Neural cell (in vitro differentiated cells): ENCODE results near the gene LRRC34.

Experiments used
- EP300 ChIP-seq: fragments of 450-650 bp; conservative IDR thresholded peaks from 2 replicates; pipeline ENCODE4 v1.6.1; 2014; ENCODE audit warnings: antibody characterized with exemption, mild to moderate bottlenecking, moderate library complexity; ENCODE audit not compliant: poor library complexity, severe bottlenecking
- MXI1 ChIP-seq: fragments of 450-650 bp; conservative IDR thresholded peaks from 2 replicates; pipeline ENCODE4 v1.6.1; 2014; ENCODE audit warnings: antibody characterized with exemption, mild to moderate bottlenecking; ENCODE audit not compliant: poor library complexity, severe bottlenecking
- TF ChIP-seq, protein P1 (sequence below): fragments of 450-650 bp; IDR thresholded peaks from 2 replicates; pipeline ENCODE4 v1.5.1; 2014; ENCODE audit warnings: antibody characterized with exemption, mild to moderate bottlenecking, moderate library complexity; ENCODE audit not compliant: poor library complexity, severe bottlenecking

DNA sequence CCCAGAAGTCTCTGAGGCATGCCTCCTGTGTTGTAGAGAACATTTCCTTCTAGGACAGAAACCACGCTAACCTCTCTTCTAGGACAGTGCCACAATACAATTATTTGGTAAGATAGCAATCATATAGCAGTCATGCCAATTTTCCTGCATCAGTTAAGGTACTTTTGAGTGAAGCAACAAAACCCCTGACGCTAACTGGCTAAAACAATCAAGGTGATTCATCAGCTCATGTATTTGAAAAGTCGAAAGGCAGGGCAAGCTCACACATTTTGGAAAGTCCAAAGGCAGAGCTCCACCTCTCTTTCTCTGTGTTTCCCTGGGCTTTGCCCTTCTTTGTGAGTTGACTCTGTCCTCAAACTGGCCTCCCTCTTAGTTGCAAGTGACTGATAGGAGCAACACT, 58.0 kb downstream of the LRRC34 start:
- TF ChIP-seq EP300: no peak
- no peak for TF ChIP-seq MXI1
- TF ChIP-seq, protein P1, sequence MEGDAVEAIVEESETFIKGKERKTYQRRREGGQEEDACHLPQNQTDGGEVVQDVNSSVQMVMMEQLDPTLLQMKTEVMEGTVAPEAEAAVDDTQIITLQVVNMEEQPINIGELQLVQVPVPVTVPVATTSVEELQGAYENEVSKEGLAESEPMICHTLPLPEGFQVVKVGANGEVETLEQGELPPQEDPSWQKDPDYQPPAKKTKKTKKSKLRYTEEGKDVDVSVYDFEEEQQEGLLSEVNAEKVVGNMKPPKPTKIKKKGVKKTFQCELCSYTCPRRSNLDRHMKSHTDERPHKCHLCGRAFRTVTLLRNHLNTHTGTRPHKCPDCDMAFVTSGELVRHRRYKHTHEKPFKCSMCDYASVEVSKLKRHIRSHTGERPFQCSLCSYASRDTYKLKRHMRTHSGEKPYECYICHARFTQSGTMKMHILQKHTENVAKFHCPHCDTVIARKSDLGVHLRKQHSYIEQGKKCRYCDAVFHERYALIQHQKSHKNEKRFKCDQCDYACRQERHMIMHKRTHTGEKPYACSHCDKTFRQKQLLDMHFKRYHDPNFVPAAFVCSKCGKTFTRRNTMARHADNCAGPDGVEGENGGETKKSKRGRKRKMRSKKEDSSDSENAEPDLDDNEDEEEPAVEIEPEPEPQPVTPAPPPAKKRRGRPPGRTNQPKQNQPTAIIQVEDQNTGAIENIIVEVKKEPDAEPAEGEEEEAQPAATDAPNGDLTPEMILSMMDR: no peak
